ENCODE results near the gene WWOX. TPM values are rescaled to one million over a fixed set of nuclear protein-coding genes. Genes with fewer than 3 reads are reported as not detected.

WWOX gene
- total and polyA plus RNA-seq, 2 donors (not counting 3 experiments of a cell fraction or from before 2014, with no cell fraction given), result 6.2 to 12.5 TPM

DNA sequence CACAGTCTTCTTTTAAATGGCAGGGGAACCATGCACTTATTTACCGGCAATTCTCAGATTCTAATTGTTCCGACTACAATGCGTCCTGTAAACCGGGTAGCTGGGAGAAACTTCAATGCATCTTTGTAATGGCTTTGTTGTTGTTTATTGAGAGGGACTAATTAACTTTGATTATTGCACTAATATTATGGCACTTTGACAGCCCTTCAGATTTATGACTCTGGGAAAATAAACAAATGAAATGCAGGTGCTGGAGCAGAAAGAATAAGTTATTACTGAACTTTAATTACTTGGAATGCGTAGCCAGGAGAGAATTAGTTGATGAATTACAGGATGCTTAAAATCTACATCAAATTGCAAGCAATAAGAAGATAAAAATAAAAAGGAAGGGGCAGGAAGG is 77.0 kb downstream of the WWOX start:
- POLR2A ChIA-PET, result no interaction called here
- Histone ChIP-seq H3K9me1 (replicated peaks; ENCODE audit: control insufficient read depth, extremely low read depth, insufficient read depth, low read length) (no peaks in the 10 kb centered on the region), H3K9me3 (replicated peaks; ENCODE audit: control insufficient read depth, insufficient read depth, low read length) (no peaks in the 10 kb centered on the region), H2AFZ (ENCODE audit: low read depth, low read length) (no peak overlapping the region), H3K4me3 (replicated peaks in 1 of 3; ENCODE audit: insufficient read depth in 1 of 3, low read depth in 1 of 3, low read length in 3 of 3) (no peak overlapping the region), H3K79me2 (ENCODE audit: control insufficient read depth, insufficient read depth, low read length) (no peaks in the 10 kb centered on the region), H3K27ac (ENCODE audit: insufficient read depth, low read depth, low read length) (no peak overlapping the region), H3K4me2 (ENCODE audit: insufficient read depth, low read length) (no peak overlapping the region), H3K36me3 (ENCODE audit: control insufficient read depth in 2 of 2, extremely low read depth in 1 of 2, insufficient read depth in 2 of 2, low read length in 2 of 2) (no peaks in the 10 kb centered on the region), H4K20me1 (replicated peaks; ENCODE audit: control insufficient read depth, extremely low read depth, insufficient read depth, low read length) (no peaks in the 10 kb centered on the region), H3K4me1 (ENCODE audit: control insufficient read depth, extremely low read depth, insufficient read depth, low read length) (no peaks in the 10 kb centered on the region), H3K9ac (replicated peaks; ENCODE audit: extremely low read depth, insufficient read depth, low read length) (no peak overlapping the region), H3K27me3 (ENCODE audit: control insufficient read depth in 2 of 2, insufficient read depth in 2 of 2, low read length in 2 of 2) (no peaks in the 10 kb centered on the region)
- no peak for FAIRE-seq
- dilution Hi-C loops (cut with MboI; ENCODE audit: extremely low pct_ligation_motif_present, low sequenced_read_pairs) (no loop called here), intact Hi-C loops (cut with micrococcal nuclease) (no loop called here)
- no TSS peak for BruUV-seq (replicated peaks)
- DNase-seq (ENCODE audit: low read depth, low spot score), result no peak
- TF ChIP-seq JUN (IDR thresholded peaks at IDR 0.05; ENCODE audit: borderline replicate concordance, insufficient read depth, insufficient read length, low read depth), result no peak
- TF ChIP-seq, protein P1, sequence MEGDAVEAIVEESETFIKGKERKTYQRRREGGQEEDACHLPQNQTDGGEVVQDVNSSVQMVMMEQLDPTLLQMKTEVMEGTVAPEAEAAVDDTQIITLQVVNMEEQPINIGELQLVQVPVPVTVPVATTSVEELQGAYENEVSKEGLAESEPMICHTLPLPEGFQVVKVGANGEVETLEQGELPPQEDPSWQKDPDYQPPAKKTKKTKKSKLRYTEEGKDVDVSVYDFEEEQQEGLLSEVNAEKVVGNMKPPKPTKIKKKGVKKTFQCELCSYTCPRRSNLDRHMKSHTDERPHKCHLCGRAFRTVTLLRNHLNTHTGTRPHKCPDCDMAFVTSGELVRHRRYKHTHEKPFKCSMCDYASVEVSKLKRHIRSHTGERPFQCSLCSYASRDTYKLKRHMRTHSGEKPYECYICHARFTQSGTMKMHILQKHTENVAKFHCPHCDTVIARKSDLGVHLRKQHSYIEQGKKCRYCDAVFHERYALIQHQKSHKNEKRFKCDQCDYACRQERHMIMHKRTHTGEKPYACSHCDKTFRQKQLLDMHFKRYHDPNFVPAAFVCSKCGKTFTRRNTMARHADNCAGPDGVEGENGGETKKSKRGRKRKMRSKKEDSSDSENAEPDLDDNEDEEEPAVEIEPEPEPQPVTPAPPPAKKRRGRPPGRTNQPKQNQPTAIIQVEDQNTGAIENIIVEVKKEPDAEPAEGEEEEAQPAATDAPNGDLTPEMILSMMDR (IDR thresholded peaks at IDR 0.05; ENCODE audit: extremely low read depth in 1 of 2, insufficient read depth in 1 of 2, low read depth in 1 of 2, low read length in 2 of 2), result no peak
- no peak for TF ChIP-seq POLR2AphosphoS5 (IDR thresholded peaks at IDR 0.05; ENCODE audit: insufficient read depth, low read depth, low read length)
- CTCF ChIA-PET, result no interaction called here

DNA sequence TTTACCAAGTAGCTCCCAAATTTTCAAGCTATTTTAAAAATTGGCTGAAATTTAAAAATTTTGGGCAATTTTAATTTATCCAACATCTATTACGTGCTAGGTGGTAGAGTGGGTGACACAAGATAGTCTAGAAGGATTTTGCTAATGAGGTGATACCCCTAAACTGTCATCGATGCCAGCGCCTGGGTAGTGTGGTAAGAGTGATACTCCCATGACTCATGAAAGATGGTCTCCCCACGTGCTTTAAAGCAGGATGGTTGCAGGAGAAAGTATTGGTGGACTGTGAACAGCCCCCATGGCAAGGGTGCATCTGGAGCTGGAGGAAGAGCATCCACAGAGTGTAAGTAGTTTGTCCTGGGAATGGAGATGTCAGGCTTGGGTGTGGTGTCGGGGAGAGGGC is 77.8 kb downstream of the WWOX start:
- no peak overlapping the region for H2AFZ ChIP-seq (ENCODE audit: low read depth, low read length)
- no peaks in the 10 kb centered on the region for H4K20me1 ChIP-seq (replicated peaks; ENCODE audit: control insufficient read depth, extremely low read depth, insufficient read depth, low read length)
- H3K27ac ChIP-seq (ENCODE audit: insufficient read depth, low read depth, low read length), result no peak overlapping the region
- no peak for DNase-seq (ENCODE audit: low read depth, low spot score)
- TF ChIP-seq JUN (IDR thresholded peaks at IDR 0.05; ENCODE audit: borderline replicate concordance, insufficient read depth, insufficient read length, low read depth) (no peak), GATA2 (IDR thresholded peaks at IDR 0.05; ENCODE audit: insufficient read depth, insufficient read length, low read depth, low read length) (no peak), POLR2AphosphoS5 (IDR thresholded peaks at IDR 0.05; ENCODE audit: insufficient read depth, low read depth, low read length) (no peak), MYC (IDR thresholded peaks at IDR 0.05; ENCODE audit: low read depth, low read length) (no peak), EZH2 (IDR thresholded peaks at IDR 0.05; ENCODE audit: borderline replicate concordance, low read depth, low read length, severe bottlenecking) (no peak), POLR2A (IDR thresholded peaks at IDR 0.05; ENCODE audit: low read depth, low read length) (no peak), FOS (IDR thresholded peaks at IDR 0.05; ENCODE audit: borderline replicate concordance, insufficient read depth, low read length) (no peak)
- TF ChIP-seq, protein P2, sequence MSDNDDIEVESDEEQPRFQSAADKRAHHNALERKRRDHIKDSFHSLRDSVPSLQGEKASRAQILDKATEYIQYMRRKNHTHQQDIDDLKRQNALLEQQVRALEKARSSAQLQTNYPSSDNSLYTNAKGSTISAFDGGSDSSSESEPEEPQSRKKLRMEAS (IDR thresholded peaks at IDR 0.05; ENCODE audit: insufficient read depth, insufficient read length), result no peak
- TF ChIP-seq, protein P1 (IDR thresholded peaks at IDR 0.05; ENCODE audit: extremely low read depth in 1 of 2, insufficient read depth in 1 of 2, low read depth in 1 of 2, low read length in 2 of 2), result no peak
- BruUV-seq (replicated peaks), result no TSS peak
- POLR2A ChIA-PET, result no interaction called here
- H3K9me1 ChIP-seq (replicated peaks; ENCODE audit: control insufficient read depth, extremely low read depth, insufficient read depth, low read length), result no peaks in the 10 kb centered on the region
- dilution Hi-C loops (cut with MboI; ENCODE audit: extremely low pct_ligation_motif_present, low sequenced_read_pairs) (no loop called here), intact Hi-C loops (cut with micrococcal nuclease) (no loop called here)
- H3K4me1 ChIP-seq (ENCODE audit: control insufficient read depth, extremely low read depth, insufficient read depth, low read length), result no peaks in the 10 kb centered on the region
- H3K9ac ChIP-seq (replicated peaks; ENCODE audit: extremely low read depth, insufficient read depth, low read length), result no peak overlapping the region
- H3K9me3 ChIP-seq (replicated peaks; ENCODE audit: control insufficient read depth, insufficient read depth, low read length), result no peaks in the 10 kb centered on the region
- H3K79me2 ChIP-seq (ENCODE audit: control insufficient read depth, insufficient read depth, low read length), result no peaks in the 10 kb centered on the region
- no peak for FAIRE-seq
- no peaks in the 10 kb centered on the region for H3K27me3 ChIP-seq (ENCODE audit: control insufficient read depth in 2 of 2, insufficient read depth in 2 of 2, low read length in 2 of 2)
- CTCF ChIA-PET, result no interaction called here
- no peak overlapping the region for H3K4me2 ChIP-seq (ENCODE audit: insufficient read depth, low read length)
- H3K36me3 ChIP-seq (ENCODE audit: control insufficient read depth in 2 of 2, extremely low read depth in 1 of 2, insufficient read depth in 2 of 2, low read length in 2 of 2), result no peaks in the 10 kb centered on the region
- H3K4me3 ChIP-seq (replicated peaks in 1 of 3; ENCODE audit: insufficient read depth in 1 of 3, low read depth in 1 of 3, low read length in 3 of 3), result no peak overlapping the region
